Thyroid gland (tissue), 4 donors: ENCODE data around the gene BCLAF1.
A peak's percentile ranks its signal among the peaks of the same experiment; 100 is the strongest.

Experiments used
- POLR2A ChIP-seq, 2 donors: fragments of 450-650 bp; IDR thresholded peaks; one replicate each; pipeline ENCODE4 v1.6.1; 2017; ENCODE audit warnings: antibody characterized with exemption in 2 of 2, mild to moderate bottlenecking in 2 of 2, moderate library complexity in 1 of 2
- TF ChIP-seq, protein P1 (sequence below), 6 experiments: fragments of 200-600 bp in 3 of 6; fragments of 450-650 bp in 3 of 6; sonication (generic) in 3 of 6; IDR thresholded peaks; one replicate each; pipeline ENCODE4 v1.5.1; 2016 to 2019; ENCODE audit warnings: antibody characterized with exemption in 6 of 6, mild to moderate bottlenecking in 2 of 6, inconsistent platforms in 1 of 6, moderate library complexity in 1 of 6

DNA sequence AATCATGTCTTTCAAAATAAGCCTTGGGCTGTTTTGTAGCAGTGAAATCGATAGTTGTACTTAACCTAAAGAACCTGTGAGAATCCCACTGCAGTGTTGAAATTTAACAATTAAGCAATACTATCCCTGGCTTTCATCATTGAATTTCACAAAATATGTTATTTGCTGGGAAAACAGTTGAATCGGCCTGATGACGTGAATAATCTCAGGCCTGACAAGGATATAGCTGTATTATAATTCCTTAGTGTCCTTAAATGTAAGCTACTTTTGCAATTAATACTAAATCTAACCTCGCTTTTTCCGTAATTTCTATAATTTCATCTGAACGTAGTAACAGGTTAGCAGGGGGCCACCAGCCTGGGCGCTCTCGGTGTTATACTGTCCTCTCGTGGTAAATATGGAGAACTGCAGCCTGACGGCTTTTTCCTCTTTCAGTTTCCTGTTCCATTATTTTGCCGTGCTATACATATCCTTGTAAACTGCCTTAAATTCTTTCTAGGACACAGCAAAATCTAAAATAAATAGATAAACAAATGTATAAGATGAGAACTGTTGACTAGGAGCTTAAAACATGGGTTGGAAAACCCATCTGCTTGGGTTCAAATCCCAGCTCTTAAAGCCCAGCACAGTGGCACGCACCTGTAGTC, 63.5 kb downstream of the BCLAF1 start:
- TF ChIP-seq, protein P1, sequence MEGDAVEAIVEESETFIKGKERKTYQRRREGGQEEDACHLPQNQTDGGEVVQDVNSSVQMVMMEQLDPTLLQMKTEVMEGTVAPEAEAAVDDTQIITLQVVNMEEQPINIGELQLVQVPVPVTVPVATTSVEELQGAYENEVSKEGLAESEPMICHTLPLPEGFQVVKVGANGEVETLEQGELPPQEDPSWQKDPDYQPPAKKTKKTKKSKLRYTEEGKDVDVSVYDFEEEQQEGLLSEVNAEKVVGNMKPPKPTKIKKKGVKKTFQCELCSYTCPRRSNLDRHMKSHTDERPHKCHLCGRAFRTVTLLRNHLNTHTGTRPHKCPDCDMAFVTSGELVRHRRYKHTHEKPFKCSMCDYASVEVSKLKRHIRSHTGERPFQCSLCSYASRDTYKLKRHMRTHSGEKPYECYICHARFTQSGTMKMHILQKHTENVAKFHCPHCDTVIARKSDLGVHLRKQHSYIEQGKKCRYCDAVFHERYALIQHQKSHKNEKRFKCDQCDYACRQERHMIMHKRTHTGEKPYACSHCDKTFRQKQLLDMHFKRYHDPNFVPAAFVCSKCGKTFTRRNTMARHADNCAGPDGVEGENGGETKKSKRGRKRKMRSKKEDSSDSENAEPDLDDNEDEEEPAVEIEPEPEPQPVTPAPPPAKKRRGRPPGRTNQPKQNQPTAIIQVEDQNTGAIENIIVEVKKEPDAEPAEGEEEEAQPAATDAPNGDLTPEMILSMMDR (IDR thresholded peaks at IDR 0.05): peak; percentile 99 to 100 (median 100)
- TF ChIP-seq POLR2A (IDR thresholded peaks at IDR 0.05): no peak
